Measurements from ENCODE around the gene MPI. TPM values are rescaled to one million over a fixed set of nuclear protein-coding genes. Genes with fewer than 3 reads are reported as not detected.
"Not testable (repeated sequence)": the region's sequence is repeated elsewhere in the genome, so short reads cannot be mapped to it uniquely, and the experiment has no call there.

MPI gene
- total and polyA plus RNA-seq, 2 donors: 33.6 to 37.4 TPM

GRCh38 chr15:74869726-74870407 is 20.0 kb upstream of the MPI start:
- Histone ChIP-seq H3K4me3 (ENCODE audit: low read depth, low read length) (no peak overlapping the region), H3K27ac (ENCODE audit: low read depth) (no peak overlapping the region), H3K36me3 (ENCODE audit: insufficient read depth) (no peaks in the 10 kb centered on the region), H3K4me1 (ENCODE audit: insufficient read depth) (no peaks in the 10 kb centered on the region)
- 49% methylated on average over 6 of the region's 6 CpGs for WGBS
- no peak for DNase-seq (ENCODE audit: extremely low spot score)

- DNase-seq (ENCODE audit: extremely low spot score): no peak
- no peak overlapping the region for H3K4me3 ChIP-seq (ENCODE audit: low read depth, low read length)
- no peak overlapping the region for H3K27ac ChIP-seq (ENCODE audit: low read depth)
- H3K4me1 ChIP-seq (ENCODE audit: insufficient read depth): no peaks in the 10 kb centered on the region
- WGBS: 46% methylated on average over 6 of the region's 6 CpGs
- H3K36me3 ChIP-seq (ENCODE audit: insufficient read depth): no peaks in the 10 kb centered on the region
Measured at GRCh38 chr15:74870436-74871215, 19.2 kb upstream of the MPI start.

DNA sequence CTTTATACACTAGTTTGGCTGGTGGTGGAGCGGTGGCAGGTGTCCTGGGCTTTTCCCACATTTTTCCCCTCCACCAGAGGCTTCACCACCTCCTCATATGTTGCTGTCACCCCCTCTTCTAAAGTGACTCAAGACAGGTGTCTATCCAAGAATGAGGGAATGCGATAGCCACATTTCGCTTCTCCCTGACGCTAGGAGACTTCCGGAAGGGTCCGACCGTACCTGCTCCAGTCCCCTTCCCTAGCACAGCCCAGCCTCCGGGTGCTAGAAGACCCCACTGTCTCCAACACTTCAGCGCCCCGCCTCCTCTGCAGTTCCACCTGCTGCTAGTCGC is 17.2 kb upstream of the MPI start:
- DNase-seq (ENCODE audit: extremely low spot score): no peak
- Histone ChIP-seq H3K36me3 (ENCODE audit: insufficient read depth) (no peaks in the 10 kb centered on the region), H3K4me3 (ENCODE audit: low read depth, low read length) (peak overlapping the region; percentile 56), H3K27ac (ENCODE audit: low read depth) (peak overlapping the region; percentile 82), H3K4me1 (ENCODE audit: insufficient read depth) (no peaks in the 10 kb centered on the region)
- WGBS: under 1% methylated on average over 11 of the region's 11 CpGs

GRCh38 chr15:74873036-74873755 is 16.6 kb upstream of the MPI start, which contains the start of gene SCAMP2:
Gene SCAMP2 (minus strand): TSS chr15:74873365. CDS start chr15:74873255, 110 bp downstream.
- 1% methylated on average over 51 of the region's 52 CpGs for WGBS
- Histone ChIP-seq H3K27ac (ENCODE audit: low read depth) (peak within 1 kb of the TSS; percentile 82), H3K36me3 (ENCODE audit: insufficient read depth) (no peaks in the 10 kb centered on the region), H3K4me3 (ENCODE audit: low read depth, low read length) (peak within 1 kb of the TSS; percentile 56), H3K4me1 (ENCODE audit: insufficient read depth) (no peaks in the 10 kb centered on the region)
- DNase-seq (ENCODE audit: extremely low spot score): peak; percentile 91

GRCh38 chr15:74873756-74874424 is 16.0 kb upstream of the MPI start:
- Histone ChIP-seq H3K4me1 (ENCODE audit: insufficient read depth) (no peaks in the 10 kb centered on the region), H3K4me3 (ENCODE audit: low read depth, low read length) (peak overlapping the region; percentile 56), H3K27ac (ENCODE audit: low read depth) (no peak overlapping the region), H3K36me3 (ENCODE audit: insufficient read depth) (no peaks in the 10 kb centered on the region)
- no peak for DNase-seq (ENCODE audit: extremely low spot score)
- WGBS: 38% methylated on average over 16 of the region's 16 CpGs

DNA sequence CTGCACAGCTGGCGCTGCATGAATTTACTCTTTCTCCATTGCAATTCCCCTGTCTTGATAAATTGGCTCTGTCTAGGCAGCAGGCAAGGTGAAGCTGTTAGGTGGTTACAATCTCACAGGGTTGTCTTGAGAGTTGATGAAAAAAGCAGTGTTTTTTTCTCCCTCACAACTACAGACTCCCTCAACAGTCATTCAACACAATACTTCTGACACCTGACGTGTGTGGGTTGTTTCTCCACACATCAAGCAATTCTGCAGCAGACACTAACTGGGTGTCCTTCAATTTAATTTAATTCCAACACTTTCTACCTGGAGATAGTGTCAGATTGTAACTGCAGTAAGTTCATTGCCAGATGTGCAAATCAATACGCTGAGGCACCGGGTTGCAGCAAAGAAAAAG is 11.6 kb upstream of the MPI start:
- Histone ChIP-seq H3K4me3 (ENCODE audit: low read depth, low read length) (no peak overlapping the region), H3K27ac (ENCODE audit: low read depth) (no peak overlapping the region), H3K36me3 (ENCODE audit: insufficient read depth) (no peaks in the 10 kb centered on the region), H3K4me1 (ENCODE audit: insufficient read depth) (no peaks in the 10 kb centered on the region)
- 75% methylated on average over 4 of the region's 4 CpGs for WGBS
- no peak for DNase-seq (ENCODE audit: extremely low spot score)

DNA sequence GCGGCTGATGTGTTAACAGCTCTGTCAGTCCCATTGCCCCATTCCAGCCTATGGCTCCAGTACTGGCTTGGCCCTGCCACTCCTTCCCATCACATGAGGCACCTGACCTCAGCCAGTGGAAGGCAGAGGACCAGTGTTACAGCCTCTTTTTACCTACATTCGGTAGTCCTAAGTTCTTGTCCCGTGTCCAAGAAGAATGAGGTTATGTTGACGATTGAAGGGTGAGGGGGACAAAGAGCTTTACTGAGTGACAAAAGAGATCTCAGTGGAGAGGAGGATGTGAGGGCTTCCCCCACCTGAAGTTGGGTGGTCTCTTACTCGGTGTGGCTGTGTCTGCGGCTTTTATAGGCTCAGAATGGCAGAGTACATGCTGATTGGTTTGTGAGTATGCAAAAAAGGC is 7.3 kb upstream of the MPI start:
- H3K27ac ChIP-seq (ENCODE audit: low read depth): no peak overlapping the region
- no peaks in the 10 kb centered on the region for H3K4me1 ChIP-seq (ENCODE audit: insufficient read depth)
- WGBS: 87% methylated on average over 6 of the region's 6 CpGs
- no peak overlapping the region for H3K4me3 ChIP-seq (ENCODE audit: low read depth, low read length)
- no peak for DNase-seq (ENCODE audit: extremely low spot score)
- no peaks in the 10 kb centered on the region for H3K36me3 ChIP-seq (ENCODE audit: insufficient read depth)

GRCh38 chr15:74884428-74885223 is 5.2 kb upstream of the MPI start:
- no peaks in the 10 kb centered on the region for H3K36me3 ChIP-seq (ENCODE audit: insufficient read depth)
- H3K27ac ChIP-seq (ENCODE audit: low read depth): no peak overlapping the region
- 76% methylated on average over 4 of the region's 4 CpGs for WGBS
- H3K4me3 ChIP-seq (ENCODE audit: low read depth, low read length): no peak overlapping the region
- no peaks in the 10 kb centered on the region for H3K4me1 ChIP-seq (ENCODE audit: insufficient read depth)
- DNase-seq (ENCODE audit: extremely low spot score): no peak

GRCh38 chr15:74885461-74885860 is 4.4 kb upstream of the MPI start:
- Histone ChIP-seq H3K4me1 (ENCODE audit: insufficient read depth) (no peaks in the 10 kb centered on the region), H3K36me3 (ENCODE audit: insufficient read depth) (no peaks in the 10 kb centered on the region), H3K27ac (ENCODE audit: low read depth) (no peak overlapping the region), H3K4me3 (ENCODE audit: low read depth, low read length) (no peak overlapping the region)
- 88% methylated on average over 5 of the region's 5 CpGs for WGBS
- DNase-seq (ENCODE audit: extremely low spot score): no peak

GRCh38 chr15:74887537-74888193 is 2.2 kb upstream of the MPI start:
- WGBS: 73% methylated on average over 10 of the region's 10 CpGs
- H3K36me3 ChIP-seq (ENCODE audit: insufficient read depth); H3K4me3 ChIP-seq (ENCODE audit: low read depth, low read length); H3K4me1 ChIP-seq (ENCODE audit: insufficient read depth); H3K27ac ChIP-seq (ENCODE audit: low read depth); DNase-seq (ENCODE audit: extremely low spot score): not testable (repeated sequence)

GRCh38 chr15:74888716-74889115 is 1.1 kb upstream of the MPI start:
- WGBS: 86% methylated on average over 4 of the region's 4 CpGs
- H3K27ac ChIP-seq (ENCODE audit: low read depth): no peak overlapping the region

GRCh38 chr15:74889390-74889882 is 406 bp upstream of the MPI start:
- H3K27ac ChIP-seq (ENCODE audit: low read depth): no peak overlapping the region
- no peaks in the 10 kb centered on the region for H3K4me1 ChIP-seq (ENCODE audit: insufficient read depth)
- no peaks in the 10 kb centered on the region for H3K36me3 ChIP-seq (ENCODE audit: insufficient read depth)
- no peak for DNase-seq (ENCODE audit: extremely low spot score)
- WGBS: 6% methylated on average over 8 of the region's 8 CpGs
- H3K4me3 ChIP-seq (ENCODE audit: low read depth, low read length): peak overlapping the region; percentile 82

More at GRCh38 chr15:74888716-74889115, 1.1 kb upstream of the MPI start:
- Histone ChIP-seq H3K36me3 (ENCODE audit: insufficient read depth) (no peaks in the 10 kb centered on the region), H3K4me1 (ENCODE audit: insufficient read depth) (no peaks in the 10 kb centered on the region), H3K4me3 (ENCODE audit: low read depth, low read length) (no peak overlapping the region)
- no peak for DNase-seq (ENCODE audit: extremely low spot score)
